ENCODE results near the gene VAT1. TPM values are rescaled to one million over a fixed set of nuclear protein-coding genes. Genes with fewer than 3 reads are reported as not detected.

The VAT1 gene
- total and polyA plus RNA-seq, 9 of the 15 experiments (the other 6 are each of a cell fraction or from before 2014, with no cell fraction given) = 29.4 to 153 (median 66.7) TPM

DNA sequence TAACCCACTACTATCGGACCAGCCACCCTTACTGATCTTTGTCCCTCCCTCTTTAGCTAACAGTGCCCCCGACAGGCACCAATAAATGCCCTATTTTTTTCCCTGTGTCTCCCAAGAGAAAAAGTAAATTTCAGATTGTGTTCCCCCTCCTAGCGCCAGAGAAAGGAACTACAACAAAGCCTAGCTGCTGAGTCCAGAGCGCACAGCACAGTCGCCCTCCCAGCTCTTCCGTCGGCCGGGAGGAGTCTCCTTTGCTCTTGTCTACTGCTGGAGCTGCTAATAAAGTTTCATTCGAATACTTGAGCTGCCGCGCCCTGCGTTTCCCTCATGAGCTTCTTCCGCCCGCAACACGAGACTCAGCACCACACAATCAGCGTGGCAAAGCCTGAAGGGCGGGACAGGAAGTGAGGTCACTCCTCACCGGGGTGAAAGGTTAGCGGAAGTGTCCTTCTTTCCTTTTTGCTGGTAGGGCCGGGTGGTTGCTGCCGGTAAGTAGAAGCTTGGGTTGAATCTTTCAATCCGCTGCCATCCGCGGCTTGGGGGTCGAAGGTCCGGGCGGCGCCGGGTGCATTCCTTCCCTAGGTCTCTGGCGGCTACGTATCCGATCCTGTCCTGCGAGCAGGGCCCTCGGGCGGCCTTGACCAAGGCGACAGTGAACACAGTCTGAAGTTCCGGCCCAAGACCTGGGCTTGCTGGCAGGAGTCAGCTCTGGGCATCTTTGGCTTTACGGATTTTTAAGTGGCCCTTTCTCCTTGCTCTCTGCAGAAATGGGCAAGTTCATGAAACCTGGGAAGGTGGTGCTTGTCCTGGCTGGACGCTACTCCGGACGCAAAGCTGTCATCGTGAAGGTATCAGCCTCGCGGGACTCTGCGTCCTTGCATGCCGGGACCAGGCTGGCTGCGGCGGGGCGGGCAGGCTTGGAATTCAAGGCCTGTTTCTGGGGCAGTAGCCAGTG, 23.9 kb downstream of the VAT1 start, which contains the start of gene RPL27 (continued):
- peak; percentile 41; the same call in 1 of the 2 replicates for TF ChIP-seq SIN3B (IDR thresholded peaks at IDR 0.05; ENCODE audit: low read depth)
- peak; percentile 97; the same call in 1 of the 2 replicates for TF ChIP-seq NBN (IDR thresholded peaks at IDR 0.05; ENCODE audit: low read depth)
- peak; percentile 88 for TF ChIP-seq MBD2 (IDR thresholded peaks at IDR 0.05; ENCODE audit: borderline replicate concordance, low read depth)
- no peak for TF ChIP-seq SMAD3 (CRISPR knock-in tag; conservative IDR thresholded peaks at IDR 0.05)
- no peak for TF ChIP-seq ZNF695 (CRISPR knock-in tag; IDR thresholded peaks at IDR 0.05)
- peak; percentile 86 to 89 for TF ChIP-seq TBL1XR1 (IDR thresholded peaks at IDR 0.05; ENCODE audit: low read length in 2 of 2)
- TF ChIP-seq, protein P1, sequence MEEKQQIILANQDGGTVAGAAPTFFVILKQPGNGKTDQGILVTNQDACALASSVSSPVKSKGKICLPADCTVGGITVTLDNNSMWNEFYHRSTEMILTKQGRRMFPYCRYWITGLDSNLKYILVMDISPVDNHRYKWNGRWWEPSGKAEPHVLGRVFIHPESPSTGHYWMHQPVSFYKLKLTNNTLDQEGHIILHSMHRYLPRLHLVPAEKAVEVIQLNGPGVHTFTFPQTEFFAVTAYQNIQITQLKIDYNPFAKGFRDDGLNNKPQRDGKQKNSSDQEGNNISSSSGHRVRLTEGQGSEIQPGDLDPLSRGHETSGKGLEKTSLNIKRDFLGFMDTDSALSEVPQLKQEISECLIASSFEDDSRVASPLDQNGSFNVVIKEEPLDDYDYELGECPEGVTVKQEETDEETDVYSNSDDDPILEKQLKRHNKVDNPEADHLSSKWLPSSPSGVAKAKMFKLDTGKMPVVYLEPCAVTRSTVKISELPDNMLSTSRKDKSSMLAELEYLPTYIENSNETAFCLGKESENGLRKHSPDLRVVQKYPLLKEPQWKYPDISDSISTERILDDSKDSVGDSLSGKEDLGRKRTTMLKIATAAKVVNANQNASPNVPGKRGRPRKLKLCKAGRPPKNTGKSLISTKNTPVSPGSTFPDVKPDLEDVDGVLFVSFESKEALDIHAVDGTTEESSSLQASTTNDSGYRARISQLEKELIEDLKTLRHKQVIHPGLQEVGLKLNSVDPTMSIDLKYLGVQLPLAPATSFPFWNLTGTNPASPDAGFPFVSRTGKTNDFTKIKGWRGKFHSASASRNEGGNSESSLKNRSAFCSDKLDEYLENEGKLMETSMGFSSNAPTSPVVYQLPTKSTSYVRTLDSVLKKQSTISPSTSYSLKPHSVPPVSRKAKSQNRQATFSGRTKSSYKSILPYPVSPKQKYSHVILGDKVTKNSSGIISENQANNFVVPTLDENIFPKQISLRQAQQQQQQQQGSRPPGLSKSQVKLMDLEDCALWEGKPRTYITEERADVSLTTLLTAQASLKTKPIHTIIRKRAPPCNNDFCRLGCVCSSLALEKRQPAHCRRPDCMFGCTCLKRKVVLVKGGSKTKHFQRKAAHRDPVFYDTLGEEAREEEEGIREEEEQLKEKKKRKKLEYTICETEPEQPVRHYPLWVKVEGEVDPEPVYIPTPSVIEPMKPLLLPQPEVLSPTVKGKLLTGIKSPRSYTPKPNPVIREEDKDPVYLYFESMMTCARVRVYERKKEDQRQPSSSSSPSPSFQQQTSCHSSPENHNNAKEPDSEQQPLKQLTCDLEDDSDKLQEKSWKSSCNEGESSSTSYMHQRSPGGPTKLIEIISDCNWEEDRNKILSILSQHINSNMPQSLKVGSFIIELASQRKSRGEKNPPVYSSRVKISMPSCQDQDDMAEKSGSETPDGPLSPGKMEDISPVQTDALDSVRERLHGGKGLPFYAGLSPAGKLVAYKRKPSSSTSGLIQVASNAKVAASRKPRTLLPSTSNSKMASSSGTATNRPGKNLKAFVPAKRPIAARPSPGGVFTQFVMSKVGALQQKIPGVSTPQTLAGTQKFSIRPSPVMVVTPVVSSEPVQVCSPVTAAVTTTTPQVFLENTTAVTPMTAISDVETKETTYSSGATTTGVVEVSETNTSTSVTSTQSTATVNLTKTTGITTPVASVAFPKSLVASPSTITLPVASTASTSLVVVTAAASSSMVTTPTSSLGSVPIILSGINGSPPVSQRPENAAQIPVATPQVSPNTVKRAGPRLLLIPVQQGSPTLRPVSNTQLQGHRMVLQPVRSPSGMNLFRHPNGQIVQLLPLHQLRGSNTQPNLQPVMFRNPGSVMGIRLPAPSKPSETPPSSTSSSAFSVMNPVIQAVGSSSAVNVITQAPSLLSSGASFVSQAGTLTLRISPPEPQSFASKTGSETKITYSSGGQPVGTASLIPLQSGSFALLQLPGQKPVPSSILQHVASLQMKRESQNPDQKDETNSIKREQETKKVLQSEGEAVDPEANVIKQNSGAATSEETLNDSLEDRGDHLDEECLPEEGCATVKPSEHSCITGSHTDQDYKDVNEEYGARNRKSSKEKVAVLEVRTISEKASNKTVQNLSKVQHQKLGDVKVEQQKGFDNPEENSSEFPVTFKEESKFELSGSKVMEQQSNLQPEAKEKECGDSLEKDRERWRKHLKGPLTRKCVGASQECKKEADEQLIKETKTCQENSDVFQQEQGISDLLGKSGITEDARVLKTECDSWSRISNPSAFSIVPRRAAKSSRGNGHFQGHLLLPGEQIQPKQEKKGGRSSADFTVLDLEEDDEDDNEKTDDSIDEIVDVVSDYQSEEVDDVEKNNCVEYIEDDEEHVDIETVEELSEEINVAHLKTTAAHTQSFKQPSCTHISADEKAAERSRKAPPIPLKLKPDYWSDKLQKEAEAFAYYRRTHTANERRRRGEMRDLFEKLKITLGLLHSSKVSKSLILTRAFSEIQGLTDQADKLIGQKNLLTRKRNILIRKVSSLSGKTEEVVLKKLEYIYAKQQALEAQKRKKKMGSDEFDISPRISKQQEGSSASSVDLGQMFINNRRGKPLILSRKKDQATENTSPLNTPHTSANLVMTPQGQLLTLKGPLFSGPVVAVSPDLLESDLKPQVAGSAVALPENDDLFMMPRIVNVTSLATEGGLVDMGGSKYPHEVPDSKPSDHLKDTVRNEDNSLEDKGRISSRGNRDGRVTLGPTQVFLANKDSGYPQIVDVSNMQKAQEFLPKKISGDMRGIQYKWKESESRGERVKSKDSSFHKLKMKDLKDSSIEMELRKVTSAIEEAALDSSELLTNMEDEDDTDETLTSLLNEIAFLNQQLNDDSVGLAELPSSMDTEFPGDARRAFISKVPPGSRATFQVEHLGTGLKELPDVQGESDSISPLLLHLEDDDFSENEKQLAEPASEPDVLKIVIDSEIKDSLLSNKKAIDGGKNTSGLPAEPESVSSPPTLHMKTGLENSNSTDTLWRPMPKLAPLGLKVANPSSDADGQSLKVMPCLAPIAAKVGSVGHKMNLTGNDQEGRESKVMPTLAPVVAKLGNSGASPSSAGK (IDR thresholded peaks at IDR 0.05) = no peak; the same call in 1 of the 2 replicates
- TF ChIP-seq, protein P2, sequence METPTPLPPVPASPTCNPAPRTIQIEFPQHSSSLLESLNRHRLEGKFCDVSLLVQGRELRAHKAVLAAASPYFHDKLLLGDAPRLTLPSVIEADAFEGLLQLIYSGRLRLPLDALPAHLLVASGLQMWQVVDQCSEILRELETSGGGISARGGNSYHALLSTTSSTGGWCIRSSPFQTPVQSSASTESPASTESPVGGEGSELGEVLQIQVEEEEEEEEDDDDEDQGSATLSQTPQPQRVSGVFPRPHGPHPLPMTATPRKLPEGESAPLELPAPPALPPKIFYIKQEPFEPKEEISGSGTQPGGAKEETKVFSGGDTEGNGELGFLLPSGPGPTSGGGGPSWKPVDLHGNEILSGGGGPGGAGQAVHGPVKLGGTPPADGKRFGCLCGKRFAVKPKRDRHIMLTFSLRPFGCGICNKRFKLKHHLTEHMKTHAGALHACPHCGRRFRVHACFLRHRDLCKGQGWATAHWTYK (CRISPR knock-in tag; IDR thresholded peaks at IDR 0.05) = 0 out of 2 replicates have a peak, but pooled peaks have one; percentile 59
- TF ChIP-seq ERF (CRISPR knock-in tag; IDR thresholded peaks at IDR 0.05) = no peak
- no peak for TF ChIP-seq RUNX1 (IDR thresholded peaks at IDR 0.05; ENCODE audit: low read depth)

Measured in K562 (cell line).